Keratinocyte (primary cell): Measurements from ENCODE around the gene CAT. TPM values are rescaled to one million over a fixed set of nuclear protein-coding genes. Genes with fewer than 3 reads are reported as not detected.

Experiments used
- DNase-seq: peaks from one replicate; pipeline ENCODE4 v3.0.0-alpha.2; 2011; ENCODE audit warnings: low read depth, missing footprints, low spot score
- FAIRE-seq: peaks from 2 replicates; lab custom pipeline; 2011; peaks lifted over from hg19 to GRCh38; lab: Jason Lieb, UNC
- H2AFZ ChIP-seq: 2 replicates; pipeline ENCODE4 v1.6.0; 2012; ENCODE audit warnings: low read length, control low read depth, inconsistent platforms; ENCODE audit not compliant: control insufficient read depth
- H3K27ac ChIP-seq: 2 replicates; pipeline ENCODE4 v1.5.1; 2011; ENCODE audit warnings: low read length; ENCODE audit not compliant: control insufficient read depth, insufficient read depth
- H3K27me3 ChIP-seq: 3 replicates; pipeline ENCODE4 v1.6.0; 2011; ENCODE audit warnings: low read length; ENCODE audit not compliant: control insufficient read depth, insufficient read depth; ENCODE audit errors: extremely low read depth
- H3K36me3 ChIP-seq, 2 experiments: 2 replicates in 1 of 2; 3 replicates in 1 of 2; pipeline ENCODE4 v1.5.1; 2011; ENCODE audit warnings: low read length in 2 of 2, mild to moderate bottlenecking in 1 of 2; ENCODE audit not compliant: control insufficient read depth in 2 of 2, insufficient read depth in 2 of 2; ENCODE audit errors: extremely low read depth in 1 of 2
- H3K4me1 ChIP-seq: 3 replicates; pipeline ENCODE4 v1.5.1; 2011; ENCODE audit warnings: low read length; ENCODE audit not compliant: control insufficient read depth, insufficient read depth; ENCODE audit errors: extremely low read depth
- H3K4me2 ChIP-seq: 3 replicates; pipeline ENCODE4 v1.6.0; 2011; ENCODE audit warnings: low read depth, low read length; ENCODE audit not compliant: control insufficient read depth, insufficient read depth; ENCODE audit errors: extremely low read depth
- H3K4me3 ChIP-seq, 3 experiments: fragments of 200-600 bp in 1 of 3; sonication (generic) in 1 of 3; 2 replicates in 2 of 3; 3 replicates in 1 of 3; pipeline ENCODE4 v1.5.1; 2011 to 2016; ENCODE audit warnings: low read length in 3 of 3, mild to moderate bottlenecking in 3 of 3, control low read depth in 2 of 3, inconsistent platforms in 1 of 3, low read depth in 1 of 3, mixed read lengths in 1 of 3, mixed run types in 1 of 3, moderate library complexity in 1 of 3; ENCODE audit not compliant: control insufficient read depth in 2 of 3, insufficient read depth in 2 of 3; ENCODE audit errors: extremely low read depth in 1 of 3
- H3K79me2 ChIP-seq: 2 replicates; pipeline ENCODE4 v1.6.0; 2012; ENCODE audit warnings: low read length; ENCODE audit not compliant: control insufficient read depth, insufficient read depth
- H3K9ac ChIP-seq: 3 replicates; pipeline ENCODE4 v1.6.0; 2011; ENCODE audit warnings: low read length; ENCODE audit not compliant: control insufficient read depth, insufficient read depth; ENCODE audit errors: extremely low read depth
- H3K9me1 ChIP-seq: 3 replicates; pipeline ENCODE4 v1.6.0; 2011; ENCODE audit warnings: low read length; ENCODE audit not compliant: control insufficient read depth, insufficient read depth; ENCODE audit errors: extremely low read depth
- H3K9me3 ChIP-seq: 2 replicates; pipeline ENCODE4 v1.5.1; 2012; ENCODE audit warnings: low read depth, low read length; ENCODE audit not compliant: control insufficient read depth
- H4K20me1 ChIP-seq: 3 replicates; pipeline ENCODE4 v1.6.0; 2011; ENCODE audit warnings: low read length; ENCODE audit not compliant: control insufficient read depth, insufficient read depth; ENCODE audit errors: extremely low read depth
- EZH2 ChIP-seq: IDR thresholded peaks from one replicate; pipeline ENCODE4 v1.6.1; 2012; ENCODE audit warnings: inconsistent platforms, mild to moderate bottlenecking, low read length, moderate library complexity
- dilution Hi-C: fragments of 300-500 bp; cut with MboI; formaldehyde crosslinking; loops from one replicate; pipeline ENCODE4 v1.7.0; 2020; ENCODE audit warnings: low sequenced_read_pairs; ENCODE audit not compliant: extremely low pct_ligation_motif_present
- polyA plus RNA-seq, 5 experiments: library from polyadenylated mRNA; depleted of rRNA in 3 of 5; stranded (reverse) in 3 of 5; stranded (forward) in 1 of 5; unstranded in 1 of 5; fragments of >200 nt; gene quantifications; 1 replicate in 1 of 5; 2 replicates in 3 of 5; 3 replicates in 1 of 5; pipeline versions ENCODE4 v1.2.1 to v1.2.3, GENCODE V29; 2011 to 2012; ENCODE audit warnings: missing spikeins in 2 of 5, low read depth in 1 of 5, low replicate concordance in 1 of 5
- TF ChIP-seq, protein P1 (sequence below), 3 experiments: IDR thresholded peaks in 1 of 3; conservative IDR thresholded peaks in 1 of 3; optimal IDR thresholded peaks in 1 of 3; 2 replicates in 2 of 3; 3 replicates in 1 of 3; pipeline versions ENCODE3 to v1.5.1; 2011; ENCODE audit warnings: low read length in 3 of 3, mild to moderate bottlenecking in 3 of 3, moderate library complexity in 2 of 3, control low read depth in 1 of 3, inconsistent platforms in 1 of 3; ENCODE audit not compliant: insufficient read depth in 2 of 3; ENCODE audit errors: extremely low read depth in 1 of 3

The CAT gene
- polyA plus RNA-seq, 1 donor (not counting 4 experiments of a cell fraction or from before 2014, with no cell fraction given): 94.8 TPM

DNA sequence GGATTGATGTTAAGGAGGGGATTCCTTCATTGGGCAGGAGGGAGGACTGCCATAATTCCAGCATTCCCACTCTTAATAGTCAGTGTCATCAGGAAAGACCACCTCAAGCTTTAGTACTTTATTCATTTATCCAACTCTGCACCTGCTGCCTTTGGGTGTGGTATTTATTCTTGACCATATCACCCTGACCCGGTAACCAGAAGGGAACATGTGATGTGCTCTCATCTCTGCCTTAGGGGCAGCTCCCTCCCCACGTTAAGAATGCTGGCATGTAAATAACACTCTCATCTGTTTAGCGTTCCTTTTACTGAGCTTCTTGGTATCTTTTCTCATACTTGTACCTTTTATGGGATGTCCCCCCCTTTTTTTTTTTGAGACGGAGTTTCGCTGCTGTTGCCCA, 7.7 kb downstream of the CAT start:
- no peaks in the 10 kb centered on the region for H4K20me1 ChIP-seq
- H3K4me1 ChIP-seq: no peaks in the 10 kb centered on the region
- H3K36me3 ChIP-seq: peaks cover 5 to 7% of the 10 kb centered on the region in 2 experiments
- no peak overlapping the region for H3K4me3 ChIP-seq
- no peak overlapping the region for H3K4me2 ChIP-seq
- dilution Hi-C loops: no loop called here
- no peaks in the 10 kb centered on the region for H3K9me1 ChIP-seq
- no peak overlapping the region for H2AFZ ChIP-seq
- TF ChIP-seq, protein P1, sequence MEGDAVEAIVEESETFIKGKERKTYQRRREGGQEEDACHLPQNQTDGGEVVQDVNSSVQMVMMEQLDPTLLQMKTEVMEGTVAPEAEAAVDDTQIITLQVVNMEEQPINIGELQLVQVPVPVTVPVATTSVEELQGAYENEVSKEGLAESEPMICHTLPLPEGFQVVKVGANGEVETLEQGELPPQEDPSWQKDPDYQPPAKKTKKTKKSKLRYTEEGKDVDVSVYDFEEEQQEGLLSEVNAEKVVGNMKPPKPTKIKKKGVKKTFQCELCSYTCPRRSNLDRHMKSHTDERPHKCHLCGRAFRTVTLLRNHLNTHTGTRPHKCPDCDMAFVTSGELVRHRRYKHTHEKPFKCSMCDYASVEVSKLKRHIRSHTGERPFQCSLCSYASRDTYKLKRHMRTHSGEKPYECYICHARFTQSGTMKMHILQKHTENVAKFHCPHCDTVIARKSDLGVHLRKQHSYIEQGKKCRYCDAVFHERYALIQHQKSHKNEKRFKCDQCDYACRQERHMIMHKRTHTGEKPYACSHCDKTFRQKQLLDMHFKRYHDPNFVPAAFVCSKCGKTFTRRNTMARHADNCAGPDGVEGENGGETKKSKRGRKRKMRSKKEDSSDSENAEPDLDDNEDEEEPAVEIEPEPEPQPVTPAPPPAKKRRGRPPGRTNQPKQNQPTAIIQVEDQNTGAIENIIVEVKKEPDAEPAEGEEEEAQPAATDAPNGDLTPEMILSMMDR (optimal IDR thresholded peaks at IDR 0.05 in 1 of 3, IDR thresholded peaks at IDR 0.05 in 1 of 3, conservative IDR thresholded peaks at IDR 0.05 in 1 of 3; ENCODE audit: extremely low read depth in 1 of 3, insufficient read depth in 2 of 3, low read length in 3 of 3): no peak
- TF ChIP-seq EZH2: no peak
- no peak overlapping the region for H3K9ac ChIP-seq
- H3K79me2 ChIP-seq: peaks cover 8% of the 10 kb centered on the region
- H3K27ac ChIP-seq: no peak overlapping the region
- FAIRE-seq (no peak), DNase-seq (no peak)
- no peaks in the 10 kb centered on the region for H3K9me3 ChIP-seq
- no peaks in the 10 kb centered on the region for H3K27me3 ChIP-seq

DNA sequence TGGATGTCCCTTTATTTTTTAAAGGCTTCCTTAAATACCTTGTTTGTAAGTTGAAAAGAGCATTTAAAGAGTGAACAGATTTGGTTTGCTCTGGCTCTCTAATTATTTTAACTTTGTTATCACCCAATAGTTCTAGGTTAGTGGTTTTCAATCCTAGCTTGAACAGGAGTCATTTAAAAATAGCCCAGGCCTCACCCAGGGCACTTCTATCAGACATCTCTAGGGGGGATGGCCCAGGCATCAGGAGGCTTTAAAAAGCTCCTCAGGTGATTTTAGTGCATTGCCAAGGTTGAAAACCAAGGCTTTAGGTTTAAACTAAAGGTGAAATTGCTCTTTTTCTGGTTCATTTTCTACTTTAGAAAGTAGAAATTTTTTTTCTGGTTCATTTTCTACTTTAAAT, 8.3 kb downstream of the CAT start:
- no peaks in the 10 kb centered on the region for H3K9me3 ChIP-seq
- no peak overlapping the region for H3K9ac ChIP-seq
- peaks cover 8% of the 10 kb centered on the region for H3K79me2 ChIP-seq
- no peak overlapping the region for H2AFZ ChIP-seq
- FAIRE-seq (no peak), DNase-seq (no peak)
- dilution Hi-C loops: no loop called here
- no peaks in the 10 kb centered on the region for H3K9me1 ChIP-seq
- H3K4me2 ChIP-seq: no peak overlapping the region
- H3K36me3 ChIP-seq: peaks cover 5 to 10% of the 10 kb centered on the region in 2 experiments
- TF ChIP-seq, protein P1 (optimal IDR thresholded peaks at IDR 0.05 in 1 of 3, IDR thresholded peaks at IDR 0.05 in 1 of 3, conservative IDR thresholded peaks at IDR 0.05 in 1 of 3; ENCODE audit: extremely low read depth in 1 of 3, insufficient read depth in 2 of 3, low read length in 3 of 3): no peak
- TF ChIP-seq EZH2: no peak
- no peaks in the 10 kb centered on the region for H3K4me1 ChIP-seq
- no peaks in the 10 kb centered on the region for H4K20me1 ChIP-seq
- no peak overlapping the region for H3K4me3 ChIP-seq
- H3K27me3 ChIP-seq: no peaks in the 10 kb centered on the region
- no peak overlapping the region for H3K27ac ChIP-seq
